HG03196 (cell line): Measurements from ENCODE around the gene CLK3.
A peak's percentile ranks its signal among the peaks of the same experiment; 100 is the strongest.

Experiments used
- ATAC-seq: cut with Tn5 transposase; IDR thresholded peaks from one replicate; pipeline ENCODE4 v1.9.1; 2021; ENCODE audit not compliant: unreplicated experiment

The CLK3 gene

GRCh38 chr15:74603026-74603788, 12.4 kb upstream of the CLK3 start:
- no peak for ATAC-seq

GRCh38 chr15:74603789-74604705, 11.6 kb upstream of the CLK3 start:
- ATAC-seq: no peak

GRCh38 chr15:74604983-74605794, 10.4 kb upstream of the CLK3 start:
- ATAC-seq: no peak

GRCh38 chr15:74605795-74606150, 9.9 kb upstream of the CLK3 start:
- ATAC-seq: no peak

- ATAC-seq: no peak
These were observed 6.8 kb upstream of the CLK3 start for GRCh38 chr15:74608786-74609185.

- ATAC-seq: no peak
These were observed 5.7 kb upstream of the CLK3 start for GRCh38 chr15:74609938-74610301.

- ATAC-seq: no peak
These were observed 5.2 kb upstream of the CLK3 start for GRCh38 chr15:74610302-74610951.

GRCh38 chr15:74611341-74611740, 4.3 kb upstream of the CLK3 start:
- no peak for ATAC-seq

- ATAC-seq: no peak
These were observed 3.8 kb upstream of the CLK3 start for GRCh38 chr15:74611834-74612233.

- ATAC-seq: no peak
These were observed 3.0 kb upstream of the CLK3 start for GRCh38 chr15:74612677-74613076.

GRCh38 chr15:74613089-74613952, 2.3 kb upstream of the CLK3 start:
- no peak for ATAC-seq

- no peak for ATAC-seq
These were observed 1.5 kb upstream of the CLK3 start for GRCh38 chr15:74613953-74614743.

GRCh38 chr15:74614744-74615507, 710 bp upstream of the CLK3 start:
- peak; percentile 42 for ATAC-seq

GRCh38 chr15:74616366-74616939, 817 bp downstream of the CLK3 start:
- ATAC-seq: no peak

- no peak for ATAC-seq
These were observed 1.4 kb downstream of the CLK3 start for GRCh38 chr15:74616996-74617395.

GRCh38 chr15:74618841-74619596, 3.4 kb downstream of the CLK3 start:
- no peak for ATAC-seq

- no peak for ATAC-seq
These were observed 4.4 kb downstream of the CLK3 start for GRCh38 chr15:74619916-74620635.
